K562 (cell line): ENCODE results near the gene MYOZ2. TPM values are rescaled to one million over a fixed set of nuclear protein-coding genes. Genes with fewer than 3 reads are reported as not detected.

Experiments
- ATAC-seq: fragments of 200-7000 bp; cut with Tn5 transposase; 3 replicates; pipeline ENCODE4 v1.9.1; 2020; ENCODE audit warnings: moderate library complexity
- BruUV-seq: library from RNA; stranded (reverse); fragments of 400-500 nt; replicated peaks from 2 replicates; lab custom pipeline; 2021; lab: Mats Ljungman, UMichigan
- CTCF ChIA-PET: fragments of 300-600 bp; formaldehyde crosslinking; extraction: SDS; loops from one replicate; lab custom pipeline; 2021; ENCODE audit warnings: low intra/inter-chr PET ratio; lab: Yijun Ruan, JAX
- POLR2A ChIA-PET: fragments of 300-600, 350-650 bp; sonication (Branson Sonifier 250); formaldehyde crosslinking; extraction: SDS; loops from one replicate; lab custom pipeline; 2021; ENCODE audit warnings: antibody characterized with exemption, inconsistent platforms; lab: Yijun Ruan, JAX
- DNase-seq, 4 experiments: peaks; one replicate each; pipeline versions ENCODE4 v3.0.0 to v3.0.0-alpha.2; 2011 to 2018; ENCODE audit warnings: low spot score in 3 of 4, mixed read lengths in 3 of 4; ENCODE audit errors: extremely low read depth in 1 of 4
- FAIRE-seq: peaks from 2 replicates; lab custom pipeline; 2011; peaks lifted over from hg19 to GRCh38; lab: Jason Lieb, UNC
- H2AFZ ChIP-seq: 2 replicates; pipeline ENCODE4 v1.6.0; 2011; ENCODE audit warnings: low read depth, low read length, control low read depth, inconsistent platforms
- H3K27ac ChIP-seq: fragments of 200-600 bp; 3 replicates; pipeline ENCODE4 v1.8.0; 2011; ENCODE audit warnings: low read depth, mild to moderate bottlenecking, control low read depth, inconsistent platforms, low read length, moderate library complexity, mixed read lengths; ENCODE audit errors: extremely low read depth
- H3K27me3 ChIP-seq, 2 experiments: fragments of 300-600 bp in 1 of 2; 2 replicates in 1 of 2; 3 replicates in 1 of 2; pipeline versions ENCODE4 v1.6.0 to v1.8.0; 2011; ENCODE audit warnings: inconsistent platforms in 2 of 2, low read length in 2 of 2, mild to moderate bottlenecking in 1 of 2, mixed read lengths in 1 of 2, moderate library complexity in 1 of 2; ENCODE audit not compliant: control insufficient read depth in 2 of 2, insufficient read depth in 2 of 2
- H3K36me3 ChIP-seq: fragments of 300-600 bp; 3 replicates; pipeline ENCODE4 v1.8.0; 2011; ENCODE audit warnings: mild to moderate bottlenecking, low read length, inconsistent platforms; ENCODE audit not compliant: control insufficient read depth, insufficient read depth
- H3K4me1 ChIP-seq, 2 experiments: fragments of 200-600 bp in 1 of 2; replicated peaks in 1 of 2; 2 replicates in 1 of 2; 3 replicates in 1 of 2; pipeline versions ENCODE4 v1.5.1 to v1.8.0; 2011; ENCODE audit warnings: inconsistent platforms in 2 of 2, low read length in 2 of 2, mild to moderate bottlenecking in 1 of 2, mixed read lengths in 1 of 2, moderate library complexity in 1 of 2; ENCODE audit not compliant: control insufficient read depth in 2 of 2, insufficient read depth in 2 of 2
- H3K4me2 ChIP-seq: 2 replicates; pipeline ENCODE4 v1.6.1; 2011; ENCODE audit warnings: low read length, control low read depth, inconsistent platforms, mixed read lengths; ENCODE audit not compliant: insufficient read depth
- H3K4me3 ChIP-seq: fragments of 200-600 bp; sonication (generic), shearing (Covaris generic); 2 replicates; pipeline ENCODE4 v1.5.1; 2016; ENCODE audit warnings: control low read depth, inconsistent platforms
- H3K79me2 ChIP-seq: fragments of 200-600 bp; 3 replicates; pipeline ENCODE4 v1.8.0; 2011; ENCODE audit warnings: low read length, inconsistent platforms; ENCODE audit not compliant: control insufficient read depth, insufficient read depth
- H3K9ac ChIP-seq, 2 experiments: 2 replicates each; pipeline versions ENCODE4 v1.6.0 to v1.6.1; 2011; ENCODE audit warnings: low read depth in 2 of 2, low read length in 2 of 2, control low read depth in 1 of 2, inconsistent platforms in 1 of 2, mild to moderate bottlenecking in 1 of 2, mixed read lengths in 1 of 2; ENCODE audit not compliant: insufficient read depth in 1 of 2
- H3K9me1 ChIP-seq: one replicate; pipeline ENCODE4 v1.6.0; 2011; ENCODE audit warnings: inconsistent platforms, mild to moderate bottlenecking, low read length, moderate library complexity; ENCODE audit not compliant: control insufficient read depth, insufficient read depth
- H3K9me3 ChIP-seq: replicated peaks from 2 replicates; pipeline ENCODE4 v1.5.1; 2011; ENCODE audit warnings: low read depth, low read length, inconsistent platforms; ENCODE audit not compliant: control insufficient read depth, insufficient read depth
- H4K20me1 ChIP-seq: replicated peaks from 2 replicates; pipeline ENCODE4 v1.6.1; 2011; ENCODE audit warnings: low read length, inconsistent platforms, mixed read lengths; ENCODE audit not compliant: control insufficient read depth, insufficient read depth
- EHMT2 ChIP-seq: fragments of 450-650 bp; IDR thresholded peaks from 2 replicates; pipeline ENCODE4 v1.6.1; 2018; ENCODE audit warnings: antibody characterized with exemption
- GABPA ChIP-seq: fragments of 200-800 bp; sonication (Bioruptor generic); conservative IDR thresholded peaks from 2 replicates; pipeline ENCODE4 v1.6.1; 2016; ENCODE audit warnings: low read depth, missing genetic modification characterization, missing compliant biosample characterization
- GTF2A2 ChIP-seq: IDR thresholded peaks from 2 replicates; pipeline ENCODE4 v1.6.1; 2016; ENCODE audit warnings: mild to moderate bottlenecking, missing genetic modification characterization, missing compliant biosample characterization
- YY1 ChIP-seq, 3 experiments: IDR thresholded peaks; 2 replicates each; pipeline ENCODE4 v1.6.1; 2011; ENCODE audit warnings: low read length in 2 of 3, mild to moderate bottlenecking in 2 of 3, moderate library complexity in 2 of 3, borderline replicate concordance in 1 of 3, control low read depth in 1 of 3, low read depth in 1 of 3; ENCODE audit not compliant: insufficient read depth in 3 of 3, insufficient replicate concordance in 2 of 3, control insufficient read depth in 1 of 3, insufficient read length in 1 of 3; ENCODE audit errors: extremely low read depth in 1 of 3
- WGBS: fragments of 100-300 bp; shearing (Covaris generic); methylation state at CpG from one replicate; pipeline ENCODE4 v1.1.6; 2016; ENCODE audit warnings: low coverage, mixed read lengths; ENCODE audit not compliant: insufficient coverage; ENCODE audit errors: missing lambda C conversion rate; 5-methylcytosine and 5-hydroxymethylcytosine counted together
- in situ Hi-C: fragments of 300-500 bp; cut with MboI; formaldehyde crosslinking; loops from 4 replicates; pipeline ENCODE4 v1.15.0; 2018; ENCODE audit warnings: inconsistent platforms, mixed read lengths
- intact Hi-C: fragments of 100-400 bp; cut with micrococcal nuclease; formaldehyde crosslinking; loops from 2 replicates; pipeline ENCODE4 v1.14.2; 2022
- polyA plus RNA-seq, 8 experiments: library from polyadenylated mRNA; depleted of rRNA in 4 of 8; stranded (reverse) in 5 of 8; unstranded in 3 of 8; fragments of >200 nt; fragmentation: Nextera tagmentation in 2 of 8; fragmentation: Illumina TruSeq in 1 of 8; extraction: Ambion mirVana in 2 of 8; extraction: Trizol in 1 of 8; gene quantifications; 2 replicates each; pipeline versions ENCODE4 v1.2.1 to v1.2.3, GENCODE V29; 2011 to 2014; ENCODE audit warnings: inconsistent platforms in 1 of 8, missing spikeins in 1 of 8
- total RNA-seq, 7 experiments: library from RNA; depleted of rRNA in 6 of 7; stranded (reverse); fragments of >200 nt in 6 of 7; fragmentation: Illumina TruSeq in 2 of 7; extraction: Trizol in 2 of 7; gene quantifications; 2 replicates each; pipeline versions ENCODE4 v1.2.1 to v1.2.3, GENCODE V29; 2011 to 2021; ENCODE audit warnings: low replicate concordance in 1 of 7
- TF ChIP-seq, protein P1 (sequence below), 2 experiments: fragments of 450-650 bp; IDR thresholded peaks; 2 replicates each; pipeline ENCODE4 v1.6.1; 2016; ENCODE audit warnings: mild to moderate bottlenecking in 2 of 2, borderline replicate concordance in 1 of 2, low read depth in 1 of 2, moderate library complexity in 1 of 2

MYOZ2 gene
- total and polyA plus RNA-seq, 9 of the 15 experiments (the other 6 are each of a cell fraction or from before 2014, with no cell fraction given) = not detected

- Histone ChIP-seq H4K20me1 (no peaks in the 10 kb centered on the region), H3K79me2 (no peaks in the 10 kb centered on the region), H3K9me3 (no peaks in the 10 kb centered on the region), H3K9ac (no peak overlapping the region), H3K9me1 (no peaks in the 10 kb centered on the region), H3K4me3 (no peak overlapping the region), H3K4me2 (peak overlapping the region; percentile 58; the same call in 1 of the 2 replicates), H3K27ac (no peak overlapping the region), H3K4me1 (no peaks in the 10 kb centered on the region), H2AFZ (peak overlapping the region; percentile 88), H3K36me3 (no peaks in the 10 kb centered on the region), H3K27me3 (no peaks in the 10 kb centered on the region)
- in situ Hi-C loops = no loop called here
- WGBS = 14% methylated on average over 9 of the region's 11 CpGs
- FAIRE-seq (no peak), ATAC-seq (no peak), DNase-seq (no peak)
- TF ChIP-seq, protein P1, sequence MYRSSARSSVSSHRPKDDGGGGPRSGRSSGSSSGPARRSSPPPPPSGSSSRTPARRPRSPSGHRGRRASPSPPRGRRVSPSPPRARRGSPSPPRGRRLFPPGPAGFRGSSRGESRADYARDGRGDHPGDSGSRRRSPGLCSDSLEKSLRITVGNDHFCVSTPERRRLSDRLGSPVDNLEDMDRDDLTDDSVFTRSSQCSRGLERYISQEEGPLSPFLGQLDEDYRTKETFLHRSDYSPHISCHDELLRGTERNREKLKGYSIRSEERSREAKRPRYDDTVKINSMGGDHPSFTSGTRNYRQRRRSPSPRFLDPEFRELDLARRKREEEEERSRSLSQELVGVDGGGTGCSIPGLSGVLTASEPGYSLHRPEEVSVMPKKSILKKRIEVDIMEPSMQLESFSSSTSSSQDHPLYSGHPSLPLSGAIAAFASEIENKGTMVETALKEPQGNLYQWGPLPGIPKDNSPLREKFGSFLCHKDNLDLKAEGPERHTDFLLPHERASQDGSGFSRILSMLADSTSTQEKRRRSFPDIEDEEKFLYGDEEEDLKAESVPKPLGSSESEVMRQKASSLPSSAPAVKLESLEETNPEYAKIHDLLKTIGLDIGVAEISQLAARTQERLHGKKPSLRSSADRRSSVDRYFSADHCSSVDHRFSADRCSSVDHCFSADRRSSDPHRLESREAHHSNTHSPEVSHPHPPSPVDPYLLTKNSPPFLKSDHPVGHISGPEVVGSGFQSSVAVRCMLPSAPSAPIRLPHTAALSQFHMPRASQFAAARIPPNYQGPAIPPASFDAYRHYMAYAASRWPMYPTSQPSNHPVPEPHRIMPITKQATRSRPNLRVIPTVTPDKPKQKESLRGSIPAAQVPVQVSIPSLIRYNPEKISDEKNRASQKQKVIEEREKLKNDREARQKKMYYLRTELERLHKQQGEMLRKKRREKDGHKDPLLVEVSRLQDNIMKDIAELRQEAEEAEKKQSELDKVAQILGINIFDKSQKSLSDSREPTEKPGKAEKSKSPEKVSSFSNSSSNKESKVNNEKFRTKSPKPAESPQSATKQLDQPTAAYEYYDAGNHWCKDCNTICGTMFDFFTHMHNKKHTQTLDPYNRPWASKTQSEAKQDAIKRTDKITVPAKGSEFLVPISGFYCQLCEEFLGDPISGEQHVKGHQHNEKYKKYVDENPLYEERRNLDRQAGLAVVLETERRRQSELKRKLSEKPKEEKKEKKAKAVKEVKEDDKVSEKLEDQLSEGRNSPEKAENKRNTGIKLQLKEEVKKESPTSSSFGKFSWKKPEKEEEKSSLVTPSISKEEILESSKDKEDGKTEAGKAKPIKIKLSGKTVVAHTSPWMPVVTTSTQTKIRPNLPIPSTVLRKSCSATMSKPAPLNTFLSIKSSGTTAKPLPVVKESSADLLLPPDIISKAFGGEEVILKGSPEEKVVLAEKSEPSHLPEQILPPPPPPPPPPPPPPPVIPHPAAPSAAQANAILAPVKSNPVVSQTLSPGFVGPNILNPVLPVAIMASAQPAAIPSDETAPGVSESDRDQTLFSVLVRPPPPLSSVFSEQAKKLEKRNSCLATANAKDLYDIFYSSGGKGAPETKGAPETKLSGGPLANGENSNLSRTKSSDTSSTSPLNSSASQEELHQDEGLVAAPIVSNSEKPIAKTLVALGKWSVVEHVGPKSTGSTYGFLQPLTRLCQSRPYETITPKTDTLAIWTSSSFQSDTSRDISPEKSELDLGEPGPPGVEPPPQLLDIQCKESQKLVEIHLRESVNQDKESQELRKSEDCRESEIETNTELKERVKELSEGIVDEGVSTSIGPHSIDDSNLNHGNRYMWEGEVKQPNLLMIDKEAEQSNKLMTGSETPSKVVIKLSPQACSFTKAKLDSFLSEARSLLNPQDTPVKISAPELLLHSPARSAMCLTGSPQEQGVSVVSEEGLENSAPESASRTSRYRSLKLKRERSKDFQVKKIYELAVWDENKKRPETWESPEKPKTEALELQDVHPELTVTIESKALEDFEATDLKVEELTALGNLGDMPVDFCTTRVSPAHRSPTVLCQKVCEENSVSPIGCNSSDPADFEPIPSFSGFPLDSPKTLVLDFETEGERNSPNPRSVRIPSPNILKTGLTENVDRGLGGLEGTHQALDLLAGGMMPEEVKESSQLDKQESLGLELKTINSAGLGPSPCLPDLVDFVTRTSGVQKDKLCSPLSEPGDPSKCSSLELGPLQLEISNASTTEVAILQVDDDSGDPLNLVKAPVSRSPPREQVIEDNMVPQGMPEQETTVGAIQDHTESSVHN (IDR thresholded peaks at IDR 0.05; ENCODE audit: borderline replicate concordance in 1 of 2, low read depth in 1 of 2) = no peak
- TF ChIP-seq GABPA (tag) = 0 out of 2 replicates have a peak, but pooled peaks have one; percentile 12
- TF ChIP-seq GTF2A2 = no peak
- TF ChIP-seq EHMT2 = peak; percentile 75; the same call in 1 of the 2 replicates
- TF ChIP-seq YY1 (IDR thresholded peaks at IDR 0.05; ENCODE audit: borderline replicate concordance in 1 of 3, control insufficient read depth in 1 of 3, extremely low read depth in 1 of 3, insufficient read depth in 3 of 3, insufficient read length in 1 of 3, insufficient replicate concordance in 2 of 3, low read depth in 1 of 3, low read length in 2 of 3) = peak in 1 of 3 experiments; percentile 7
- no TSS peak for BruUV-seq
- ChIA-PET POLR2A (no interaction called here), CTCF (no interaction called here)
- intact Hi-C loops = no loop called here
Measured at GRCh38 chr4:119197772-119198212, 62.2 kb downstream of the MYOZ2 start.
